ENCODE results near the gene APBA1.

GRCh38 chr9:69601698-69602097, 70.5 kb downstream of the APBA1 start:
- TF ChIP-seq, protein P1, sequence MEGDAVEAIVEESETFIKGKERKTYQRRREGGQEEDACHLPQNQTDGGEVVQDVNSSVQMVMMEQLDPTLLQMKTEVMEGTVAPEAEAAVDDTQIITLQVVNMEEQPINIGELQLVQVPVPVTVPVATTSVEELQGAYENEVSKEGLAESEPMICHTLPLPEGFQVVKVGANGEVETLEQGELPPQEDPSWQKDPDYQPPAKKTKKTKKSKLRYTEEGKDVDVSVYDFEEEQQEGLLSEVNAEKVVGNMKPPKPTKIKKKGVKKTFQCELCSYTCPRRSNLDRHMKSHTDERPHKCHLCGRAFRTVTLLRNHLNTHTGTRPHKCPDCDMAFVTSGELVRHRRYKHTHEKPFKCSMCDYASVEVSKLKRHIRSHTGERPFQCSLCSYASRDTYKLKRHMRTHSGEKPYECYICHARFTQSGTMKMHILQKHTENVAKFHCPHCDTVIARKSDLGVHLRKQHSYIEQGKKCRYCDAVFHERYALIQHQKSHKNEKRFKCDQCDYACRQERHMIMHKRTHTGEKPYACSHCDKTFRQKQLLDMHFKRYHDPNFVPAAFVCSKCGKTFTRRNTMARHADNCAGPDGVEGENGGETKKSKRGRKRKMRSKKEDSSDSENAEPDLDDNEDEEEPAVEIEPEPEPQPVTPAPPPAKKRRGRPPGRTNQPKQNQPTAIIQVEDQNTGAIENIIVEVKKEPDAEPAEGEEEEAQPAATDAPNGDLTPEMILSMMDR (IDR thresholded peaks at IDR 0.05), result no peak
- TF ChIP-seq CHD2 (IDR thresholded peaks at IDR 0.05; ENCODE audit: low read length, partially characterized antibody), result no peak
- TF ChIP-seq, protein P2, sequence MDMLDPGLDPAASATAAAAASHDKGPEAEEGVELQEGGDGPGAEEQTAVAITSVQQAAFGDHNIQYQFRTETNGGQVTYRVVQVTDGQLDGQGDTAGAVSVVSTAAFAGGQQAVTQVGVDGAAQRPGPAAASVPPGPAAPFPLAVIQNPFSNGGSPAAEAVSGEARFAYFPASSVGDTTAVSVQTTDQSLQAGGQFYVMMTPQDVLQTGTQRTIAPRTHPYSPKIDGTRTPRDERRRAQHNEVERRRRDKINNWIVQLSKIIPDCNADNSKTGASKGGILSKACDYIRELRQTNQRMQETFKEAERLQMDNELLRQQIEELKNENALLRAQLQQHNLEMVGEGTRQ (IDR thresholded peaks at IDR 0.05; ENCODE audit: borderline replicate concordance, low read depth, low read length), result no peak
- TF ChIP-seq EP300 (IDR thresholded peaks at IDR 0.05; ENCODE audit: borderline replicate concordance in 1 of 2, low read depth in 1 of 2, low read length in 1 of 2), result no peak
